ENCODE data around the gene TECTA. TPM values are rescaled to one million over a fixed set of nuclear protein-coding genes. Genes with fewer than 3 reads are reported as not detected.

Gene TECTA
- total RNA-seq, 1 experiment from 2014 or later = 0.15 TPM

- Histone ChIP-seq H3K27ac (ENCODE audit: low read length) (no peak overlapping the region), H3K27me3 (ENCODE audit: control insufficient read depth, insufficient read depth, low read length) (peaks cover 31% of the 10 kb centered on the region), H3K4me3 (ENCODE audit: low read depth in 2 of 2, low read length in 2 of 2) (no peak overlapping the region), H3K4me1 (ENCODE audit: control insufficient read depth, insufficient read depth, low read length) (no peaks in the 10 kb centered on the region), H3K36me3 (ENCODE audit: control insufficient read depth, insufficient read depth, low read length) (no peaks in the 10 kb centered on the region), H3K9me3 (ENCODE audit: control insufficient read depth, insufficient read depth, low read depth, low read length) (no peaks in the 10 kb centered on the region)
- intact Hi-C loops (cut with micrococcal nuclease; ENCODE audit: unreplicated experiment) = no loop called here
- ChIA-PET POLR2A (no interaction called here), CTCF (no interaction called here)
- no TSS peak for BruUV-seq (replicated peaks)
- TF ChIP-seq TCF7L2 (IDR thresholded peaks at IDR 0.05; ENCODE audit: low read depth, low read length) = no peak
- no peak for TF ChIP-seq CTCF (IDR thresholded peaks at IDR 0.05)
- TF ChIP-seq REST (IDR thresholded peaks at IDR 0.05; ENCODE audit: insufficient read depth in 1 of 2, low read depth in 2 of 2, low read length in 1 of 2) = no peak
- no peak for TF ChIP-seq POLR2AphosphoS5 (IDR thresholded peaks at IDR 0.05; ENCODE audit: low read depth, low read length)
- no peak for TF ChIP-seq SIN3A (IDR thresholded peaks at IDR 0.05; ENCODE audit: borderline replicate concordance, insufficient read depth, low read depth, low read length)
- ATAC-seq (no peak), DNase-seq (ENCODE audit: low read depth, low spot score) (no peak)
- in situ Hi-C loops (cut with HindIII; ENCODE audit: low pct_unique_long_range_greater_than_20kb, low sequenced_read_pairs) = no loop called here
These were observed 43.7 kb downstream of the TECTA start for GRCh38 chr11:121144723-121145122.

- DNase-seq (ENCODE audit: low read depth, low spot score) (no peak), ATAC-seq (no peak)
- Histone ChIP-seq H3K4me3 (ENCODE audit: low read depth in 2 of 2, low read length in 2 of 2) (no peak overlapping the region), H3K9me3 (ENCODE audit: control insufficient read depth, insufficient read depth, low read depth, low read length) (no peaks in the 10 kb centered on the region), H3K27ac (ENCODE audit: low read length) (no peak overlapping the region), H3K27me3 (ENCODE audit: control insufficient read depth, insufficient read depth, low read length) (peaks cover 30% of the 10 kb centered on the region), H3K4me1 (ENCODE audit: control insufficient read depth, insufficient read depth, low read length) (no peaks in the 10 kb centered on the region), H3K36me3 (ENCODE audit: control insufficient read depth, insufficient read depth, low read length) (no peaks in the 10 kb centered on the region)
- intact Hi-C loops (cut with micrococcal nuclease; ENCODE audit: unreplicated experiment) (no loop called here), in situ Hi-C loops (cut with HindIII; ENCODE audit: low pct_unique_long_range_greater_than_20kb, low sequenced_read_pairs) (no loop called here)
- BruUV-seq (replicated peaks) = no TSS peak
- ChIA-PET CTCF (no interaction called here), POLR2A (no interaction called here)
- TF ChIP-seq CTCF (IDR thresholded peaks at IDR 0.05) = no peak
- TF ChIP-seq POLR2AphosphoS5 (IDR thresholded peaks at IDR 0.05; ENCODE audit: low read depth, low read length) = no peak
- TF ChIP-seq REST (IDR thresholded peaks at IDR 0.05; ENCODE audit: insufficient read depth in 1 of 2, low read depth in 2 of 2, low read length in 1 of 2) = no peak
- TF ChIP-seq TCF7L2 (IDR thresholded peaks at IDR 0.05; ENCODE audit: low read depth, low read length) = no peak
- no peak for TF ChIP-seq SIN3A (IDR thresholded peaks at IDR 0.05; ENCODE audit: borderline replicate concordance, insufficient read depth, low read depth, low read length)
These were observed 44.8 kb downstream of the TECTA start for GRCh38 chr11:121145826-121146225.
